Hepatocyte (in vitro differentiated cells): Measurements from ENCODE around the gene PLAC8.

Source experiments
- CTCF ChIP-seq: fragments of 200-600 bp; sonication (generic); IDR thresholded peaks from 2 replicates; pipeline ENCODE4 v1.5.1; 2016; ENCODE audit warnings: antibody characterized with exemption, mild to moderate bottlenecking; ENCODE audit not compliant: poor library complexity
- EZH2phosphoT487 ChIP-seq: fragments of 200-600 bp; sonication (generic); IDR thresholded peaks from one replicate; pipeline ENCODE4 v1.6.1; 2018; ENCODE audit warnings: antibody characterized with exemption, mild to moderate bottlenecking, low read depth, moderate library complexity; ENCODE audit not compliant: unreplicated experiment, severe bottlenecking

DNA sequence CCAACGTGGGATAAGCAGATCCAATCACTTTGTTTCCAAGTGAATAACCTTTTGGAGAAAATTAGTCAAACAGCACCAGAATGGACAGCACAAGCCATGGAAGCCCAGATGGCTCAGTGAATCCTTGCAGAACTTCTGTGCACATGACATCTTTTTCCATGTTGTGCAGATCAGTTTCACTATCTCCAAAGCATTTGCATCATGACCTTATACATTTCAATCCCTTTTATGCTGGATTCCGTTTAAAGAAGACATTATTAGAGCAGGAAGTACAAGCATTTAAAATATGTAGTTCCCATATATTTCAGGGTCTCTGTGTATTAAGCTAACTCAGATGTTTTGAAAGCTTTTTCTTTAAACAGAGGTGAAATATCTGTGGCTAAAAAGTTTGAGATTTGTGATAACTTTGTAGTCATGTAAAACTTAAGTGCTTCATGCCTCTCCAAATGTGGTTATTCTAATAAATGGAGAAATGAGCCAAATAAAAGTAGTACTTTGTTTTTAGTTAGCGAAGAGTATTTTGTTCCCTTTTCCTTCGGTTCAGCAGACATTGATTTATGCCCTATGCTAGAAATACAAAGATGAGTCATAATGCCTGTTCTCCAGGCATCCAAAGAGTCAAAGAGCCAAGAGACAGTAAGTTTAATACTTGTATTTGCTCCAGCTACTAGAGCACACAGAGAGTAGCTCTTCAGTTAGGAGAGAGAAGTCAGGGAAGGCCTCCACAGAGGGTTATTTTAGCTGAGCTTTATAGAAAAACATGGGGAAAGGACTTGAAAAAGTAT lies 39.0 kb downstream of the PLAC8 start:
- TF ChIP-seq CTCF: no peak
- no peak for TF ChIP-seq EZH2phosphoT487
